H1 (cell line): ENCODE results near the gene TIFAB. TPM values are rescaled to one million over a fixed set of nuclear protein-coding genes. Genes with fewer than 3 reads are reported as not detected.

Experiments
- EGR1 ChIP-seq: IDR thresholded peaks from 2 replicates; pipeline ENCODE4 v1.6.1; 2011; ENCODE audit warnings: low read depth, low read length, borderline replicate concordance
- KDM5A ChIP-seq: fragments of 200-600 bp; IDR thresholded peaks from 2 replicates; pipeline ENCODE4 v1.7.1; 2012; ENCODE audit warnings: mild to moderate bottlenecking, low read length, inconsistent platforms, mixed read lengths
- SRF ChIP-seq: IDR thresholded peaks from 2 replicates; pipeline ENCODE4 v1.6.1; 2011; ENCODE audit warnings: mild to moderate bottlenecking, low read depth, low read length, moderate library complexity
- TAF7 ChIP-seq: optimal IDR thresholded peaks from 2 replicates; pipeline ENCODE3; 2011; ENCODE audit warnings: low read depth, mild to moderate bottlenecking, inconsistent platforms, low read length, moderate library complexity, borderline replicate concordance
- polyA plus RNA-seq, 7 experiments: library from polyadenylated mRNA; depleted of rRNA in 3 of 7; stranded (reverse) in 5 of 7; unstranded in 2 of 7; fragments of >200 nt in 5 of 7; fragments of 200-250 nt in 2 of 7; gene quantifications; 1 replicate in 5 of 7; 2 replicates in 1 of 7; 4 replicates in 1 of 7; pipeline versions ENCODE4 v1.2.1 to v1.2.3, GENCODE V29; 2011 to 2013; ENCODE audit warnings: missing spikeins in 2 of 7, mixed read lengths in 2 of 7
- total RNA-seq: library from RNA; stranded (reverse); fragmentation: NEBNext Ultra II Directional; extraction: Animal tissue kit (Norgen Biotek cat#: 25700); gene quantifications from 2 replicates; pipeline ENCODE4 v1.2.1, GENCODE V29; 2021

TIFAB gene
- total and polyA plus RNA-seq, 2 of the 8 experiments (the other 6 are each of a cell fraction or from before 2014, with no cell fraction given), result not detected

DNA sequence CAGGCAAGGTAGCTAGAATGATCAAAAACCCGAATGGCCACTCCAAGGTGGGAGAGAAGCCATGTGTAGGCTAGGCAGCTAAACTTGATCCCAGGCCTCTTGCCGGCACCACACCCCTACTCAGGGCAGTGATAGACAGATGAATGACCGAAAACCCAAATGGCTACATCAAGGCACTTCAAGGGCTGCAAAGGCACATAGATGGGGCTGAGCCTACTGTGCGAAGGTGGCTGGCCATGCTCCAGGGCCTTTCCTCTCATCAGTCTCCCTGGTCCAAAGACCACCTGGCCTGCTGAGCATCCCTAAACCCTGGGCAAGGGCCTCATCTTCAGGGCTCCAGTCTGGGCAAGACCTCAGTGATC lies 3.7 kb upstream of the TIFAB start (continued):
- TF ChIP-seq EGR1 (no peak), KDM5A (no peak), TAF7 (no peak), SRF (no peak)
